Measurements from ENCODE around the gene MED27.

The MED27 gene

GRCh38 chr9:132071847-132072507, 7.7 kb downstream of the MED27 start:
- H3K27me3 ChIP-seq: no peaks in the 10 kb centered on the region
- no peak for DNase-seq
- no peaks in the 10 kb centered on the region for H3K9me3 ChIP-seq
- H3K4me1 ChIP-seq: peaks cover 3% of the 10 kb centered on the region
- no peak for TF ChIP-seq CTCF (IDR thresholded peaks at IDR 0.05; ENCODE audit: low read depth, low read length)
- peaks cover 41% of the 10 kb centered on the region for H3K36me3 ChIP-seq
- no peak overlapping the region for H3K4me3 ChIP-seq (ENCODE audit: low read depth, low read length)

DNA sequence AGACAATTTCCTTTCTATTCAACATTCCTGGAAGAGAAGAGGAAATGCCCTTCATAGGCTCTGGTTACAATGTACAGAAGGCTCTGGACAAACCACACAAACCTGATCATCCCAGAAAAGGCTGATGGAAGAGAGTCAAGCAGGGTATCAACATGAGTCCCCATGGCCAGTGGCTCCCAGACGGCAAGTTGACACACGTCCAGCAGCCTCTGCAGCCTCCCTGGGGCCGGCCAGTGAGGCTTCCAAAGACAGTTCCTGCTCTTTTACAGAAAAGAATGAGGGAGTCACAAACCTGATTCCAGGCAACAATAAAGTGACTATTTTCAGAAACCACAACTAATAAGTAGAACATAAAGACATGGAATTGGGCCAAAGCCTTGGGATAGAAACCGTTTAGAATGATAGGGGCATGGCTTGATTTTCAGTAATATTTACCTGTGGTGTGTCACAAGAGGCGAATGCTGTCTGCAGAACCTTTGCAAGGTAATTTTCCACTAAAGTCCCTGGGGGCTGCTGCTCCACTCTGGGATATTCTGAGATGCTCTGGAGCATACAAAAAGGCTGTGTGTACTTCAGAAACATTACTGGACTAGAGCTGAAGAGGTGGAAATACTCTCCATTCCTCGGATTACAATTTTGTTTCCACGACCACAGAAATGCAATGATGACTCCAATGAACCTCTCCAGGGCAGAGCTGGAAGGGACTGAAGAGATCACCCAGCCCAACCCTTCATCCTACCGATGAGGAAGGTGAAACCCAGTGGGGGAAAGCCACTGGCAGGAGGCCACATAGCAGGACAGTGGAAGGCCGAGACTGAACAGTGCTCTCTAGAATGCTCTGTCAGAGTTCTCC, 10.4 kb downstream of the MED27 start:
- no peak overlapping the region for H3K4me3 ChIP-seq (ENCODE audit: low read depth, low read length)
- H3K27me3 ChIP-seq: no peaks in the 10 kb centered on the region
- H3K4me1 ChIP-seq: peaks cover 3% of the 10 kb centered on the region
- DNase-seq: no peak
- TF ChIP-seq CTCF (IDR thresholded peaks at IDR 0.05; ENCODE audit: low read depth, low read length): no peak
- peaks cover 20% of the 10 kb centered on the region for H3K36me3 ChIP-seq
- no peaks in the 10 kb centered on the region for H3K9me3 ChIP-seq

- no peak for DNase-seq
- no peaks in the 10 kb centered on the region for H3K27me3 ChIP-seq
- H3K4me1 ChIP-seq: peaks cover 3% of the 10 kb centered on the region
- no peaks in the 10 kb centered on the region for H3K9me3 ChIP-seq
- no peak for TF ChIP-seq CTCF (IDR thresholded peaks at IDR 0.05; ENCODE audit: low read depth, low read length)
- H3K4me3 ChIP-seq (ENCODE audit: low read depth, low read length): no peak overlapping the region
- peaks cover 20% of the 10 kb centered on the region for H3K36me3 ChIP-seq
Observed at GRCh38 chr9:132068605-132069004, 11.1 kb downstream of the MED27 start.

GRCh38 chr9:132066511-132066910, 13.2 kb downstream of the MED27 start:
- Histone ChIP-seq H3K4me1 (peaks cover 3% of the 10 kb centered on the region), H3K27me3 (no peaks in the 10 kb centered on the region), H3K36me3 (peaks cover 7% of the 10 kb centered on the region; the same call in 1 of the 2 replicates), H3K9me3 (no peaks in the 10 kb centered on the region), H3K4me3 (ENCODE audit: low read depth, low read length) (no peak overlapping the region)
- no peak for TF ChIP-seq CTCF (IDR thresholded peaks at IDR 0.05; ENCODE audit: low read depth, low read length)
- DNase-seq: no peak

GRCh38 chr9:132066057-132066456, 13.6 kb downstream of the MED27 start:
- Histone ChIP-seq H3K27me3 (no peaks in the 10 kb centered on the region), H3K4me1 (peaks cover 3% of the 10 kb centered on the region), H3K9me3 (no peaks in the 10 kb centered on the region), H3K36me3 (peaks cover 5% of the 10 kb centered on the region; the same call in 1 of the 2 replicates), H3K4me3 (ENCODE audit: low read depth, low read length) (no peak overlapping the region)
- TF ChIP-seq CTCF (IDR thresholded peaks at IDR 0.05; ENCODE audit: low read depth, low read length): no peak
- DNase-seq: no peak

- Histone ChIP-seq H3K36me3 (peaks cover 7% of the 10 kb centered on the region; the same call in 1 of the 2 replicates), H3K9me3 (0 out of 2 replicates have a peak, but pooled peaks cover 3% of the 10 kb centered on the region), H3K27me3 (no peaks in the 10 kb centered on the region), H3K4me3 (ENCODE audit: low read depth, low read length) (no peak overlapping the region), H3K4me1 (no peaks in the 10 kb centered on the region)
- DNase-seq: no peak
- no peak for TF ChIP-seq CTCF (IDR thresholded peaks at IDR 0.05; ENCODE audit: low read depth, low read length)
Observed at GRCh38 chr9:132063281-132063680, 16.4 kb downstream of the MED27 start.

Measured in BE2C (cell line).